ENCODE data around the gene ZMIZ1.

Gene ZMIZ1

DNA sequence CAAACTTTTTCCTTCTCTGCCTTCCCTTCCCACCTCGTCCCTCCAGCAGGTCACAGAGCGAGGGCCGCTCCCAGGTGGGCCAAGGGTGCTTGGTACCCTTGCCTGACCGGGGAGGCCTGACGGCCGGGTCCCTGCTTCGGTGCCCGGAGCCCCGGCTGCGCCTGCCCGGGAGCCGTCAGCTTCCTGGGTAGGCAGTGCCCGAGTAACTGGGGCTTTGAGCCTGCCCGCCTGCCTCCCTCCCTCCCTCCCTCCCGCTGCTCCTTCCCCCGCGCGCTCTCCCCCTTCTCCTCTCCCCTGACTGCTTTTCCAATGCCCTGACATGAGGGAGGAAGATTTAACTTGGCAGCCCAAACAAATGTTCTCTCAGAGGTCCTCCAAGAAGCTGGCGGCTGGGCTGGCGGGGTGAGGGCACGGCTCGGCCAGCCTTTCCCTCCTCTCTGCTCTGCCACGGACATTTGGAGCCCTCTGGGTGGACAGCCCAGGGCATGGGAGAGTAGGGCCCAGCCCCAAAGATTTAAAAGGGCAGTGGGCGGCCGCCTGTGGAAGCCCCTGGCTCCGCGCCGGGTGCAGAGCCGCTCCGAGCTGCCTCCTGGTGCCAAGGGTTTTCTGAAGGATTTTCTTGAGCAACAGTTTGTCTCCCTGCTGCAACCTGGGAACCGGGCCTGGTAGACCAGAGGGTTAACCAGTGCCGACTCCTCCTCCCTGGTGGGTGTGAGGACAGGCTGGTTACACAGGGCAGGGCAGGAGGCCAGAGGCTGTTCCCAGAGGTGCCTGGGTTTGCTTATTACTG lies 2.0 kb downstream of the ZMIZ1 start (continued):
- no peak for TF ChIP-seq ZNF24 (tag by site-specific recombination; IDR thresholded peaks at IDR 0.05)
- peak; percentile 89 for TF ChIP-seq ZBTB8A (tag by site-specific recombination; IDR thresholded peaks at IDR 0.05)
- no peak for TF ChIP-seq ZNF121 (tag by site-specific recombination; IDR thresholded peaks at IDR 0.05)
- TF ChIP-seq, protein P1, sequence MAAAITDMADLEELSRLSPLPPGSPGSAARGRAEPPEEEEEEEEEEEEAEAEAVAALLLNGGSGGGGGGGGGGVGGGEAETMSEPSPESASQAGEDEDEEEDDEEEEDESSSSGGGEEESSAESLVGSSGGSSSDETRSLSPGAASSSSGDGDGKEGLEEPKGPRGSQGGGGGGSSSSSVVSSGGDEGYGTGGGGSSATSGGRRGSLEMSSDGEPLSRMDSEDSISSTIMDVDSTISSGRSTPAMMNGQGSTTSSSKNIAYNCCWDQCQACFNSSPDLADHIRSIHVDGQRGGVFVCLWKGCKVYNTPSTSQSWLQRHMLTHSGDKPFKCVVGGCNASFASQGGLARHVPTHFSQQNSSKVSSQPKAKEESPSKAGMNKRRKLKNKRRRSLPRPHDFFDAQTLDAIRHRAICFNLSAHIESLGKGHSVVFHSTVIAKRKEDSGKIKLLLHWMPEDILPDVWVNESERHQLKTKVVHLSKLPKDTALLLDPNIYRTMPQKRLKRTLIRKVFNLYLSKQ (tag by site-specific recombination; IDR thresholded peaks at IDR 0.05; ENCODE audit: borderline replicate concordance) = no peak
- TF ChIP-seq ZNF660 (tag by site-specific recombination; IDR thresholded peaks at IDR 0.05) = no peak
- no peak for TF ChIP-seq ZNF514 (tag by site-specific recombination; IDR thresholded peaks at IDR 0.05)
- no peak for TF ChIP-seq KLF7 (tag by site-specific recombination; IDR thresholded peaks at IDR 0.05; ENCODE audit: borderline replicate concordance)
- TF ChIP-seq ZFP69B (tag by site-specific recombination; IDR thresholded peaks at IDR 0.05) = peak; percentile 80
- no peak for TF ChIP-seq SETDB1 (IDR thresholded peaks at IDR 0.05; ENCODE audit: insufficient read length, low read length)
- no peak for TF ChIP-seq TCF7L2 (IDR thresholded peaks at IDR 0.05; ENCODE audit: borderline replicate concordance, low read depth, low read length)
- TF ChIP-seq YY2 (tag by site-specific recombination; IDR thresholded peaks at IDR 0.05) = no peak
- TF ChIP-seq, protein P2, sequence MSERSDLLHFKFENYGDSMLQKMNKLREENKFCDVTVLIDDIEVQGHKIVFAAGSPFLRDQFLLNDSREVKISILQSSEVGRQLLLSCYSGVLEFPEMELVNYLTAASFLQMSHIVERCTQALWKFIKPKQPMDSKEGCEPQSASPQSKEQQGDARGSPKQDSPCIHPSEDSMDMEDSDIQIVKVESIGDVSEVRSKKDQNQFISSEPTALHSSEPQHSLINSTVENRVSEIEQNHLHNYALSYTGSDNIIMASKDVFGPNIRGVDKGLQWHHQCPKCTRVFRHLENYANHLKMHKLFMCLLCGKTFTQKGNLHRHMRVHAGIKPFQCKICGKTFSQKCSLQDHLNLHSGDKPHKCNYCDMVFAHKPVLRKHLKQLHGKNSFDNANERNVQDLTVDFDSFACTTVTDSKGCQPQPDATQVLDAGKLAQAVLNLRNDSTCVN (tag by site-specific recombination; optimal IDR thresholded peaks at IDR 0.05) = peak; percentile 47
- no peak for TF ChIP-seq ZNF658 (tag by site-specific recombination; IDR thresholded peaks at IDR 0.05)
- no peak for TF ChIP-seq ZNF560 (tag by site-specific recombination; IDR thresholded peaks at IDR 0.05; ENCODE audit: borderline replicate concordance)
- 0 out of 2 replicates have a peak, but pooled peaks have one; percentile 4 for TF ChIP-seq EGR2 (tag by site-specific recombination; IDR thresholded peaks at IDR 0.05; ENCODE audit: low read depth)
- no peak for TF ChIP-seq REPIN1 (tag by site-specific recombination; IDR thresholded peaks at IDR 0.05; ENCODE audit: low read depth)
- no peak for TF ChIP-seq ZNF629 (tag by site-specific recombination; IDR thresholded peaks at IDR 0.05)
- TF ChIP-seq ZNF169 (tag by site-specific recombination; IDR thresholded peaks at IDR 0.05) = no peak
- TF ChIP-seq ZIC2 (tag by site-specific recombination; IDR thresholded peaks at IDR 0.05) = peak; percentile 84
- no peak for TF ChIP-seq ZNF623 (tag by site-specific recombination; IDR thresholded peaks at IDR 0.05)
- TF ChIP-seq ZNF155 (tag by site-specific recombination; IDR thresholded peaks at IDR 0.05) = no peak
- TF ChIP-seq ZNF37A (tag by site-specific recombination; IDR thresholded peaks at IDR 0.05) = no peak
- no peak for TF ChIP-seq IKZF3 (tag by site-specific recombination; IDR thresholded peaks at IDR 0.05)
- peak; percentile 94 for TF ChIP-seq ZBTB20 (tag by site-specific recombination; IDR thresholded peaks at IDR 0.05)
- TF ChIP-seq ZNF600 (tag by site-specific recombination; IDR thresholded peaks at IDR 0.05) = peak; percentile 72
- TF ChIP-seq ZNF549 (tag by site-specific recombination; IDR thresholded peaks at IDR 0.05) = no peak
- no peak for TF ChIP-seq ZNF214 (tag by site-specific recombination; IDR thresholded peaks at IDR 0.05; ENCODE audit: borderline replicate concordance)
- TF ChIP-seq, protein P3, sequence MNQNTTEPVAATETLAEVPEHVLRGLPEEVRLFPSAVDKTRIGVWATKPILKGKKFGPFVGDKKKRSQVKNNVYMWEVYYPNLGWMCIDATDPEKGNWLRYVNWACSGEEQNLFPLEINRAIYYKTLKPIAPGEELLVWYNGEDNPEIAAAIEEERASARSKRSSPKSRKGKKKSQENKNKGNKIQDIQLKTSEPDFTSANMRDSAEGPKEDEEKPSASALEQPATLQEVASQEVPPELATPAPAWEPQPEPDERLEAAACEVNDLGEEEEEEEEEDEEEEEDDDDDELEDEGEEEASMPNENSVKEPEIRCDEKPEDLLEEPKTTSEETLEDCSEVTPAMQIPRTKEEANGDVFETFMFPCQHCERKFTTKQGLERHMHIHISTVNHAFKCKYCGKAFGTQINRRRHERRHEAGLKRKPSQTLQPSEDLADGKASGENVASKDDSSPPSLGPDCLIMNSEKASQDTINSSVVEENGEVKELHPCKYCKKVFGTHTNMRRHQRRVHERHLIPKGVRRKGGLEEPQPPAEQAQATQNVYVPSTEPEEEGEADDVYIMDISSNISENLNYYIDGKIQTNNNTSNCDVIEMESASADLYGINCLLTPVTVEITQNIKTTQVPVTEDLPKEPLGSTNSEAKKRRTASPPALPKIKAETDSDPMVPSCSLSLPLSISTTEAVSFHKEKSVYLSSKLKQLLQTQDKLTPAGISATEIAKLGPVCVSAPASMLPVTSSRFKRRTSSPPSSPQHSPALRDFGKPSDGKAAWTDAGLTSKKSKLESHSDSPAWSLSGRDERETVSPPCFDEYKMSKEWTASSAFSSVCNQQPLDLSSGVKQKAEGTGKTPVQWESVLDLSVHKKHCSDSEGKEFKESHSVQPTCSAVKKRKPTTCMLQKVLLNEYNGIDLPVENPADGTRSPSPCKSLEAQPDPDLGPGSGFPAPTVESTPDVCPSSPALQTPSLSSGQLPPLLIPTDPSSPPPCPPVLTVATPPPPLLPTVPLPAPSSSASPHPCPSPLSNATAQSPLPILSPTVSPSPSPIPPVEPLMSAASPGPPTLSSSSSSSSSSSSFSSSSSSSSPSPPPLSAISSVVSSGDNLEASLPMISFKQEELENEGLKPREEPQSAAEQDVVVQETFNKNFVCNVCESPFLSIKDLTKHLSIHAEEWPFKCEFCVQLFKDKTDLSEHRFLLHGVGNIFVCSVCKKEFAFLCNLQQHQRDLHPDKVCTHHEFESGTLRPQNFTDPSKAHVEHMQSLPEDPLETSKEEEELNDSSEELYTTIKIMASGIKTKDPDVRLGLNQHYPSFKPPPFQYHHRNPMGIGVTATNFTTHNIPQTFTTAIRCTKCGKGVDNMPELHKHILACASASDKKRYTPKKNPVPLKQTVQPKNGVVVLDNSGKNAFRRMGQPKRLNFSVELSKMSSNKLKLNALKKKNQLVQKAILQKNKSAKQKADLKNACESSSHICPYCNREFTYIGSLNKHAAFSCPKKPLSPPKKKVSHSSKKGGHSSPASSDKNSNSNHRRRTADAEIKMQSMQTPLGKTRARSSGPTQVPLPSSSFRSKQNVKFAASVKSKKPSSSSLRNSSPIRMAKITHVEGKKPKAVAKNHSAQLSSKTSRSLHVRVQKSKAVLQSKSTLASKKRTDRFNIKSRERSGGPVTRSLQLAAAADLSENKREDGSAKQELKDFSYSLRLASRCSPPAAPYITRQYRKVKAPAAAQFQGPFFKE (tag by site-specific recombination; IDR thresholded peaks at IDR 0.05; ENCODE audit: borderline replicate concordance) = no peak
- TF ChIP-seq, protein P4, sequence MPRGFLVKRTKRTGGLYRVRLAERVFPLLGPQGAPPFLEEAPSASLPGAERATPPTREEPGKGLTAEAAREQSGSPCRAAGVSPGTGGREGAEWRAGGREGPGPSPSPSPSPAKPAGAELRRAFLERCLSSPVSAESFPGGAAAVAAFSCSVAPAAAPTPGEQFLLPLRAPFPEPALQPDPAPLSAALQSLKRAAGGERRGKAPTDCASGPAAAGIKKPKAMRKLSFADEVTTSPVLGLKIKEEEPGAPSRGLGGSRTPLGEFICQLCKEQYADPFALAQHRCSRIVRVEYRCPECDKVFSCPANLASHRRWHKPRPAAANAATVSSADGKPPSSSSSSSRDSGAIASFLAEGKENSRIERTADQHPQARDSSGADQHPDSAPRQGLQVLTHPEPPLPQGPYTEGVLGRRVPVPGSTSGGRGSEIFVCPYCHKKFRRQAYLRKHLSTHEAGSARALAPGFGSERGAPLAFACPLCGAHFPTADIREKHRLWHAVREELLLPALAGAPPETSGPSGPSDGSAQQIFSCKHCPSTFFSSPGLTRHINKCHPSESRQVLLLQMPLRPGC (tag by site-specific recombination; IDR thresholded peaks at IDR 0.05) = no peak
- TF ChIP-seq ZBTB17 (tag by site-specific recombination; IDR thresholded peaks at IDR 0.05) = 0 out of 2 replicates have a peak, but pooled peaks have one; percentile 29
- TF ChIP-seq SALL2 (tag by site-specific recombination; IDR thresholded peaks at IDR 0.05; ENCODE audit: borderline replicate concordance) = no peak
- no peak for TF ChIP-seq ZNF558 (tag by site-specific recombination; IDR thresholded peaks at IDR 0.05)

Data from HEK293 (cell line).